ENCODE data around the gene RFX2.

RFX2 gene

GRCh38 chr19:5958074-5958850 lies 152.0 kb downstream of the RFX2 start:
- H3K27me3 ChIP-seq (replicated peaks) = no peaks in the 10 kb centered on the region
- H3K27ac ChIP-seq = no peak overlapping the region
- H3K4me3 ChIP-seq (ENCODE audit: low read depth, low read length) = no peak overlapping the region
- in situ Hi-C loops (cut with HindIII; ENCODE audit: low pct_ligation_motif_present, low sequenced_read_pairs) = no loop called here
- H3K36me3 ChIP-seq (replicated peaks) = no peaks in the 10 kb centered on the region
- no peak for TF ChIP-seq CTCF (IDR thresholded peaks at IDR 0.05; ENCODE audit: low read depth, low read length, missing control alignments)
- no peak for DNase-seq

DNA sequence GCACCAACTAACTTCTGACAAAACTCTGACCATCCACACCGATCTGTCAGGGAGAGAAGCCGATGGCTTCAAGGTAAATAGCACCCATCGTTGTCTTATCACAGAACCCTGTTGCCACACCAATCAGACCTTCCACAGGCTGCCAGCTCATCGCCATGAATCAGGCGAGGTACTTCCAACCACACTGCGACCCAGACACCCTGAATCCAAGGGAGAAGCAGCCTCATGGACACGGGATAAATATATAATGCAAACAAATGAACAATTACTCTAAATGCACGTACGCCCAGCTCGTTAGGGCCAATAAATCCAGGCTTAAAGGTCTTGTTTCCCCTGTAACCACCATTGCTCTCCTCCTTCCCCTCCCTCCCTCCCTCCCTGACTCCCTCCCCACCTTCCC lies 153.1 kb downstream of the RFX2 start:
- no peaks in the 10 kb centered on the region for H3K27me3 ChIP-seq (replicated peaks)
- DNase-seq = no peak
- TF ChIP-seq CTCF (IDR thresholded peaks at IDR 0.05; ENCODE audit: low read depth, low read length, missing control alignments) = no peak
- in situ Hi-C loops (cut with HindIII; ENCODE audit: low pct_ligation_motif_present, low sequenced_read_pairs) = no loop called here
- H3K27ac ChIP-seq = no peak overlapping the region
- H3K36me3 ChIP-seq (replicated peaks) = no peaks in the 10 kb centered on the region
- H3K4me3 ChIP-seq (ENCODE audit: low read depth, low read length) = no peak overlapping the region

- TF ChIP-seq CTCF (IDR thresholded peaks at IDR 0.05; ENCODE audit: low read depth, low read length, missing control alignments) = no peak
- H3K4me3 ChIP-seq (ENCODE audit: low read depth, low read length) = no peak overlapping the region
- no peaks in the 10 kb centered on the region for H3K27me3 ChIP-seq (replicated peaks)
- H3K36me3 ChIP-seq (replicated peaks) = no peaks in the 10 kb centered on the region
- H3K27ac ChIP-seq = no peak overlapping the region
- no peak for DNase-seq
- in situ Hi-C loops (cut with HindIII; ENCODE audit: low pct_ligation_motif_present, low sequenced_read_pairs) = no loop called here
These were observed 153.6 kb downstream of the RFX2 start for GRCh38 chr19:5956728-5957127.

GRCh38 chr19:5956323-5956722 lies 154.0 kb downstream of the RFX2 start:
- H3K27me3 ChIP-seq (replicated peaks) = no peaks in the 10 kb centered on the region
- in situ Hi-C loops (cut with HindIII; ENCODE audit: low pct_ligation_motif_present, low sequenced_read_pairs) = no loop called here
- DNase-seq = no peak

GRCh38 chr19:5955636-5955935 lies 154.7 kb downstream of the RFX2 start:
- H3K27ac ChIP-seq = no peak overlapping the region
- TF ChIP-seq CTCF (IDR thresholded peaks at IDR 0.05; ENCODE audit: low read depth, low read length, missing control alignments) = no peak
- no peaks in the 10 kb centered on the region for H3K36me3 ChIP-seq (replicated peaks)
- in situ Hi-C loops (cut with HindIII; ENCODE audit: low pct_ligation_motif_present, low sequenced_read_pairs) = no loop called here
- H3K4me3 ChIP-seq (ENCODE audit: low read depth, low read length) = no peak overlapping the region
- no peaks in the 10 kb centered on the region for H3K27me3 ChIP-seq (replicated peaks)
- no peak for DNase-seq

More at GRCh38 chr19:5956323-5956722, 154.0 kb downstream of the RFX2 start:
- TF ChIP-seq CTCF (IDR thresholded peaks at IDR 0.05; ENCODE audit: low read depth, low read length, missing control alignments) = no peak
- Histone ChIP-seq H3K36me3 (replicated peaks) (no peaks in the 10 kb centered on the region), H3K27ac (no peak overlapping the region), H3K4me3 (ENCODE audit: low read depth, low read length) (no peak overlapping the region)

DNA sequence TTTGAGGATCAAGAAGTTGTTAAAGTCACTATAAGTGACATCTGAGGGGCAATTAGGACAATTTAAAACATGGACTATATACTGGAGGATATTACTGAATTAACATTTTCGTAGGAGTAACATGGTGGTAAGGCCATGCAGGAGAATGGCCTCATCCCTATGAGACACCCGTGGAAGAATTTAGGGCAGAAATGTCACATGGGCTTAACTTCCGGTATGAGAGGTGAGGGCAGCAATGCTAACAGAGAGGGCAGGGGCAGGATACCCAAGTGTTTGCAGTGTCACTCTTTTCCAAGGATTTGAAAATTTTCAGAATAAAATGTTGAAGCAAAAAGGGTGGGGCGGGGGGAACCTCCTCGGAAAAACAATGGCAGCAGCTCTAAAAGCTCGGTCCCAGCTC lies 156.0 kb downstream of the RFX2 start:
- in situ Hi-C loops (cut with HindIII; ENCODE audit: low pct_ligation_motif_present, low sequenced_read_pairs) = no loop called here
- Histone ChIP-seq H3K27ac (peak overlapping the region; percentile 69), H3K4me3 (ENCODE audit: low read depth, low read length) (no peak overlapping the region), H3K27me3 (replicated peaks) (no peaks in the 10 kb centered on the region), H3K36me3 (replicated peaks) (peaks cover 1% of the 10 kb centered on the region)
- DNase-seq = no peak
- no peak for TF ChIP-seq CTCF (IDR thresholded peaks at IDR 0.05; ENCODE audit: low read depth, low read length, missing control alignments)
